GM21717 (cell line): ENCODE measurements around the gene SPRY1.

Source experiments
- ATAC-seq: cut with Tn5 transposase; IDR thresholded peaks from one replicate; pipeline ENCODE4 v1.9.1; 2021; ENCODE audit warnings: mild to moderate bottlenecking, moderate library complexity; ENCODE audit not compliant: unreplicated experiment

The SPRY1 gene

GRCh38 chr4:123396307-123397143 is at the start of gene SPRY1:
Gene SPRY1, plus strand, starts transcription at chr4:123396795. Its CDS starts 4,797 bp downstream, at chr4:123401592.
- ATAC-seq = peak; percentile 41

GRCh38 chr4:123346951-123347350 is 49.6 kb upstream of the SPRY1 start:
- no peak for ATAC-seq

- ATAC-seq = no peak
Measured at GRCh38 chr4:123348946-123349345, 47.6 kb upstream of the SPRY1 start.

- no peak for ATAC-seq
Measured at GRCh38 chr4:123349421-123350190, 47.0 kb upstream of the SPRY1 start.

GRCh38 chr4:123350191-123350544 is 46.4 kb upstream of the SPRY1 start:
- no peak for ATAC-seq

GRCh38 chr4:123350726-123351125 is 45.9 kb upstream of the SPRY1 start:
- no peak for ATAC-seq

GRCh38 chr4:123351713-123352112 is 44.9 kb upstream of the SPRY1 start:
- no peak for ATAC-seq

GRCh38 chr4:123352240-123352945 is 44.2 kb upstream of the SPRY1 start:
- ATAC-seq = no peak

GRCh38 chr4:123352966-123353365 is 43.6 kb upstream of the SPRY1 start:
- no peak for ATAC-seq

- no peak for ATAC-seq
Measured at GRCh38 chr4:123353656-123354055, 42.9 kb upstream of the SPRY1 start.

GRCh38 chr4:123354701-123355100 is 41.9 kb upstream of the SPRY1 start:
- ATAC-seq = no peak

- no peak for ATAC-seq
Measured at GRCh38 chr4:123356921-123357320, 39.7 kb upstream of the SPRY1 start.

GRCh38 chr4:123359449-123360315 is 36.9 kb upstream of the SPRY1 start:
- ATAC-seq = no peak

- no peak for ATAC-seq
Measured at GRCh38 chr4:123361195-123361861, 35.3 kb upstream of the SPRY1 start.

GRCh38 chr4:123362103-123362502 is 34.5 kb upstream of the SPRY1 start:
- no peak for ATAC-seq

- peak; percentile 91 for ATAC-seq
Measured at GRCh38 chr4:123363729-123364128, 32.9 kb upstream of the SPRY1 start.

GRCh38 chr4:123364906-123365305 is 31.7 kb upstream of the SPRY1 start:
- no peak for ATAC-seq

GRCh38 chr4:123365412-123365811 is 31.2 kb upstream of the SPRY1 start:
- no peak for ATAC-seq

- no peak for ATAC-seq
Measured at GRCh38 chr4:123366144-123366748, 30.3 kb upstream of the SPRY1 start.

GRCh38 chr4:123378794-123379193 is 17.8 kb upstream of the SPRY1 start:
- no peak for ATAC-seq
